AG09319 (cell line): Measurements from ENCODE around the gene MYO1E.
"Not testable (repeated sequence)": the region's sequence is repeated elsewhere in the genome, so short reads cannot be mapped to it uniquely, and the experiment has no call there.

ENCODE experiments used
- DNase-seq: peaks from one replicate; pipeline ENCODE4 v3.0.0-alpha.2; 2010; ENCODE audit warnings: low read depth; ENCODE audit errors: extremely low read depth
- TF ChIP-seq, protein P1 (sequence below): IDR thresholded peaks from 2 replicates; pipeline ENCODE4 v1.5.1; 2011; ENCODE audit warnings: low read depth, mild to moderate bottlenecking, inconsistent platforms, low read length, moderate library complexity

MYO1E gene

DNA sequence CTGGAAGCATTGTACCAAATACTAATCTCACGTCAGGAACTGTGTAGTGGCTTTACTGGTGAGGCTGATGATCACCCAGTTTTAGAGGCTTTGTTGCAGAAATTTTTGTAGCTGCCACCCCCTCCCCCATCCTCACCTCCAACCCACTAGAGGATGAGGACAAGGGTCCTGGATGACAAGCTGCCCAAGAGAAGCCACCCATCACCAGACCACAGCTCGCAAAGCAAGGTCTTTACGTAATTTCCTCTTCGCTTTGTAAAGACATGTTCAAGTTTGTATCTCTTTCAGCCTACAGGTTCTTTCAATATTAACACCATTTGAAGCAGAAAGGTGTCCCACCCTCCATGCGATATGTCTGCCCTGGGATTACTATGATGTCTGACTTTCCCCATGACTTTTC, 91.8 kb downstream of the MYO1E start:
- TF ChIP-seq, protein P1, sequence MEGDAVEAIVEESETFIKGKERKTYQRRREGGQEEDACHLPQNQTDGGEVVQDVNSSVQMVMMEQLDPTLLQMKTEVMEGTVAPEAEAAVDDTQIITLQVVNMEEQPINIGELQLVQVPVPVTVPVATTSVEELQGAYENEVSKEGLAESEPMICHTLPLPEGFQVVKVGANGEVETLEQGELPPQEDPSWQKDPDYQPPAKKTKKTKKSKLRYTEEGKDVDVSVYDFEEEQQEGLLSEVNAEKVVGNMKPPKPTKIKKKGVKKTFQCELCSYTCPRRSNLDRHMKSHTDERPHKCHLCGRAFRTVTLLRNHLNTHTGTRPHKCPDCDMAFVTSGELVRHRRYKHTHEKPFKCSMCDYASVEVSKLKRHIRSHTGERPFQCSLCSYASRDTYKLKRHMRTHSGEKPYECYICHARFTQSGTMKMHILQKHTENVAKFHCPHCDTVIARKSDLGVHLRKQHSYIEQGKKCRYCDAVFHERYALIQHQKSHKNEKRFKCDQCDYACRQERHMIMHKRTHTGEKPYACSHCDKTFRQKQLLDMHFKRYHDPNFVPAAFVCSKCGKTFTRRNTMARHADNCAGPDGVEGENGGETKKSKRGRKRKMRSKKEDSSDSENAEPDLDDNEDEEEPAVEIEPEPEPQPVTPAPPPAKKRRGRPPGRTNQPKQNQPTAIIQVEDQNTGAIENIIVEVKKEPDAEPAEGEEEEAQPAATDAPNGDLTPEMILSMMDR = no peak
- DNase-seq = no peak

DNA sequence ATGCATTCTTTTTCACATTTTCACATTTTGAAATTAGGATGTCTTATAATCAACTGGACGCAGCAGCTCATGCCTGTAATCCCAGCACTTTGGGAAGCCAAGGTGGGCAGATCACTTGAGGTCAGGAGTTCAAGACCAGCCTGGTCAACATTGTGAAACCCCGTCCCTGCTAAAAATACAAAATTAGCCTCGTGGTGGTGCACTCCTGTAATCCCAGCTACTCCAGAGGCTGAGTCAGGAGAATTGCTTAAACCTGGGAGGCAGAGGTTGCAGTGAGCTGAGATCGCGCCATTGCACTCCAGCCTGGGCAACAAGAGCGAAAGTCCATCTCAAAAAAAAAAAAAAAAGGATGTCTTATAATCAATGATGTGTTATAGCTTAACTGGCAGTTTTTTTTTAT, 92.4 kb downstream of the MYO1E start:
- not testable (repeated sequence) for DNase-seq

DNA sequence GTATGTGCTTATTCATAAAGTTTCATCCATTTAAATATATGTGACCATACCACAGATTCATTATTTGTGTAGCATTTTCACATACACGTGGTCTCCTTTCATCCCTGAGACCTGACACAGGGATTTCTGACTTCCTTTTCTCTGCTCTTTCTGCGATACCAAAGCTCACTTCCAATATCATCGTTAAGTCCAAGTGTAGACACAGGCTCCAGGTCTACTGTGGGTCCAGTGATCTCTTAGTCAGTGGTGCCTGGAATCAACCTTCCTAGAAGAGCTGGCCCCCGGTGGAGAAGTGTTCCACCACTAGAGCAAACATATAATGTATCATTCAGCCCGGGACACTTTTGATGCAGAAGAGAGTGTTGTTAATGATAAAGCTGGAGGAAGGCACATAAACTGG, 93.6 kb downstream of the MYO1E start:
- TF ChIP-seq, protein P1 = no peak

DNA sequence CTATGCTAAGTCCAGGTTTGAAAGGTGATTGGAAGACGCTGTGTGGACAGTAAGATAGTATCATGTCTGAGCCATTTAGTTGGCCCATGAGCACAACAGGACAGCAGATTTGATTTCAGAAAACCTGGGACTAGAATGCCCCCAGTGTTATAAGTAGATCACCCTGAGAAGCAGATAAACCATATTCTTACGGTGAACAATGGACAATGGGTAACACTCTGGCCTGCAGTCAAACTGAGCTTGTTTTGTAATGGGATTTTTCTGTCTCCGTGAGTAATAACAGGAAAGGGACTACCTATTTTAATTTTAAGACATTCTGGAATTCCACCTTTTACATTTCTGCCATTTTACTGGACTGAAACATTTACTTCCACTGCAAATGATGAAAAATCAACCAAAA, 94.6 kb downstream of the MYO1E start:
- DNase-seq = no peak
- TF ChIP-seq, protein P1 = no peak

More for the DNA sequence above, 93.6 kb downstream of the MYO1E start:
- no peak for DNase-seq

DNA sequence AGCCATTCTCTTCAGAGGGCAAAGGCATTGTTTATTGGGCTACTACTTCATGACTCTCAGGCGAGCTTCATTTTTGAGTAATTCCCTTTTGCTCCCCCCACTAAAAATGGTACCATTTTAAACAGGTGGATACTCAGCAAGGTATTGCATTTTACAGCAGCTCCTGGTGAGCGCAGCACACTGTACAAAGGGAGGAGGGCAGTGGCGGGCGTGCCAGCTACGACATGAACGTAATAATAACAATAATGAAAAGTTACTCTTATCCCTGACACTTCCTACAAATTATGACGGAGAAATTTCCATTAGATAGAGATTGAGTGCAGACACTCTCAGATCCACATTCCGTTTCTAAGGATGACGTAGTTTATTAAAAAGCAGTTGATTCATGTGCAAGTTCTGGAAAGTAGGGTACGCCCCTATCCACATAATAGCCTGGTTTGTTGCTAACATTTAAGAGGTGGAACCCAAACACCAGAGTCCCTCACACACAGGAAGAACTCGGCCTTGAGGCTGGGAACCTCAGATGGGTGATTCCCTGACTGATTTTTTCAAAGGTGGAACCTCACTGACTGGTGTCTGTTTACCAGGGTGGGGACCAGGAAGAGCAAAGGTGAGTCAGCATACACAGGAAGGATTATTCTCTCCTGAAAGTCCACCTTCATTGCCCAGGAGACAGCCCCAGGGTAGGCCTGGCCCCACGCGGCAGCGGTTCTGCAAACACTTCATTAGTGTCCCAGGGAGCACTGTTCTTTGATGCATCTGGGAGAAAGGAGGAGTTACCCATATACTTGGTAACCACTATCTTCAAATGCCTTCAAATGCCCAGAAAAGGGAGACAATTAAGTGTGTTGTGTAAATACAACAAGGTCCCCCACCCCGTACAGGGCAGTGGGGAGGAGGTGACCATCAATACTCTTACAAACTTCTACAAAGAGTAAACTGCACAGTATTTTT, 96.2 kb downstream of the MYO1E start:
- no peak for DNase-seq
- TF ChIP-seq, protein P1 = no peak

DNA sequence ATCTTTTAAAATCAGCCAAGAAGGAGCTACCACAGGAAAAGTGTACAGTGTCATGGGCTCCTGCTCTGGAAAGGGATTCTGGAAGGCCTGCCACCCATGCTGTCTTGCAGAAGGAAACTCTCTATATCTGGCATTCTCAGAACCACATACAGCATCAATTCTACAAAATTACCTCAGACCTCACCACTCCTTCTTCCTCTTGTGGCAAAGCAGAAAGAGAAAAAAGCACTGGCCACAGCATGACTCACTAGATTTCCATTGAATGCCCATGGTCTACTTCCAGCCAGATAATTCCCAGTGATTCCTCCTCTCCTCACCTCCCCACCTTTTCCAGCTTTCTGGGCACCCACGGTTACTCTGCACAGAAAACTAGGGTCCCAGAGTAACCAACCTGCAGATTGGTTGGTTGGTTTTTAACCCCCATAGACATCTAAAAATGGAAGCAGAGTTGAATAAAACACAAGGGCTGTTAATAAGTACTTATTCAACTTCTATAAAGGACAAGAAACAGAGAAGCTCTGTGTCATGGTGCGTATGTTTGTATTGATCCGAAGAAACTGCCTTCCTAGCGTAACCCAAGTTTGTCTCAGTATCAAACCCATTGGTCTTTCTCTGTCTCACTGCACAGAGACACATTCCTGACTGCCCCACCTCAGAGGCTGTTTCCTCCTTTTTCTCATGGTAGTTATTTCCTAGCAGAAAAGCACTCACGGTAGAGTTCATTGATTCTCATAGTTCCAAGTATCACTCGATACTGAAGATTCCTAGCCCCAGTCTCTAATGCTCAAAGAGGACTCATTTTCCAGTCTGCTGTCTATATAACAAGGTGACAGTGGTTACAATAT, 98.3 kb downstream of the MYO1E start:
- no peak for DNase-seq
- TF ChIP-seq, protein P1 = no peak

DNA sequence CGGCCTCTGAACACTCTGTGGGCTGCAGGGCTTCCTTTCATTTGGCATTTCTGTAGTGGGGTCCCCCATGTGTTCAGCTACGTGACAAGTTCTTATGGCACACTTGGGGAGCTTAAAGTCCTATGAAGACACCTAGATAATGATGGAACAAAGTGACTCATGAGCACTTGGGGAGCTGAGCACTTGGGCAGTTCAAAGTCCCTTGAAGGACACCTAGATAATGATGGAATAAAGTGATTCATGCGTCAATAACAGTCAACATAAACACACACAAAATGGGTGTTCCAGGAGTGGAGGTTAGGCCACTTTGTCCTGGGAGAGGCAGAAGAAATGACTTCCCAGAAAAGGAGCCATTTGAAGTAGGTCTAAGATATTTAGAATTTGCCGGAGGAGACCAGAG, 99.4 kb downstream of the MYO1E start:
- no peak for DNase-seq
- TF ChIP-seq, protein P1 = no peak
